GM12801 (cell line): ENCODE results near the gene FTSJ3.
"Not testable (repeated sequence)": the region's sequence is repeated elsewhere in the genome, so short reads cannot be mapped to it uniquely, and the experiment has no call there.

ENCODE experiments used
- TF ChIP-seq, protein P1 (sequence below): IDR thresholded peaks from one replicate; pipeline ENCODE4 v1.5.1; 2011; ENCODE audit warnings: control low read depth; ENCODE audit not compliant: insufficient read length; ENCODE audit errors: extremely low read depth

FTSJ3 gene

GRCh38 chr17:63827002-63827800 is at the start of gene FTSJ3, which contains the start of gene PSMC5:
Gene FTSJ3, minus strand, starts transcription at chr17:63827663. Its CDS starts 761 bp downstream, at chr17:63826902.
Gene PSMC5, plus strand, starts transcription at chr17:63827431. Its CDS starts 60 bp downstream, at chr17:63827491.
- TF ChIP-seq, protein P1, sequence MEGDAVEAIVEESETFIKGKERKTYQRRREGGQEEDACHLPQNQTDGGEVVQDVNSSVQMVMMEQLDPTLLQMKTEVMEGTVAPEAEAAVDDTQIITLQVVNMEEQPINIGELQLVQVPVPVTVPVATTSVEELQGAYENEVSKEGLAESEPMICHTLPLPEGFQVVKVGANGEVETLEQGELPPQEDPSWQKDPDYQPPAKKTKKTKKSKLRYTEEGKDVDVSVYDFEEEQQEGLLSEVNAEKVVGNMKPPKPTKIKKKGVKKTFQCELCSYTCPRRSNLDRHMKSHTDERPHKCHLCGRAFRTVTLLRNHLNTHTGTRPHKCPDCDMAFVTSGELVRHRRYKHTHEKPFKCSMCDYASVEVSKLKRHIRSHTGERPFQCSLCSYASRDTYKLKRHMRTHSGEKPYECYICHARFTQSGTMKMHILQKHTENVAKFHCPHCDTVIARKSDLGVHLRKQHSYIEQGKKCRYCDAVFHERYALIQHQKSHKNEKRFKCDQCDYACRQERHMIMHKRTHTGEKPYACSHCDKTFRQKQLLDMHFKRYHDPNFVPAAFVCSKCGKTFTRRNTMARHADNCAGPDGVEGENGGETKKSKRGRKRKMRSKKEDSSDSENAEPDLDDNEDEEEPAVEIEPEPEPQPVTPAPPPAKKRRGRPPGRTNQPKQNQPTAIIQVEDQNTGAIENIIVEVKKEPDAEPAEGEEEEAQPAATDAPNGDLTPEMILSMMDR: no peak

GRCh38 chr17:63873577-63873976 is 46.1 kb upstream of the FTSJ3 start, which contains the start of gene CSH2:
Gene CSH2, minus strand, starts transcription at chr17:63873677. Its CDS starts 63 bp downstream, at chr17:63873614.
- TF ChIP-seq, protein P1: not testable (repeated sequence)

GRCh38 chr17:63859257-63859656 is 31.8 kb upstream of the FTSJ3 start:
- TF ChIP-seq, protein P1: no peak

GRCh38 chr17:63855185-63855584 is 27.7 kb upstream of the FTSJ3 start:
- TF ChIP-seq, protein P1: no peak

DNA sequence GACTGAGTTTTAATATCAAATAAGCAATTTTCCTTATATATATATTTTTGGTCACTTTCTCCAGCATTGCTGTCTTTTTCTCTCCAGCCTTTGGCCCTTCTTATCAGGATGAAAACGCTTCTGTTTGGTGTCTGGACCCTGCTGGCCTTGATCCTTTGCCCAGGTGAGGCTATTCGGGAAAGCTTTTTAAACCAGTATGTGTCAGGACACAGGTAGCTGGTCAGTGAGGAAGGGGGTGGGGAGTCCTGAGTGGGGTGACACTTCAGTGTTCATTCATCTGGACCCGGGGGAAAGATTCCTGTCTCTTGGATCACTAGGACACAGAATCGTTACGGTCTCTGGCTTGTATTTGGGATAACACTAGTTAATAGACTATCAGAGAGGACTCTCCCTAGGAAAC is 27.2 kb upstream of the FTSJ3 start:
- TF ChIP-seq, protein P1: no peak

DNA sequence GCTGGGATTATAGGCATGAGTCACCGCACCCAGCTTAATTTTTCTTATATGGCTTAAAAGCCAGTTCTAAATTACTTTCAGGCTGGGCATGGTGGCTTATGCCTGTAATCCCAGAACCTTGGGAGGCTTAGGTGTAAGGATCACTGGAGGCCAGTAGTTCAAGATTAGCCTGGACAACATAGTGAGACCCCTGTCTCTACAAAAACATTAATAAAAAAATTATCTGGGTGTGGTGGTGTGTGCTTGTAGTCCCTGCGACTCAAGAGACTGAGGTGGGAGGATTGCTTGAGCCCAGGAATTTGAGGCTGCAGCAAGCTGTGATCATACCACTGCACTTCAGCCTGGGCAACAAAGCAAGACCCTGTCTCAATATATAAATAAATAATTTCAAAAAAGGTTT is 25.8 kb upstream of the FTSJ3 start:
- TF ChIP-seq, protein P1: no peak

- TF ChIP-seq, protein P1: no peak
Measured at GRCh38 chr17:63850401-63850800, 22.9 kb upstream of the FTSJ3 start.
